Activated CD4-positive, alpha-beta T cell treated with anti-CD3 and anti-CD28 coated beads, Interleukin-2, amount 10 ng/mL, durations not matched to agents 24 days and 14 days (primary cell): ENCODE data around the gene GPR12. TPM values are rescaled to one million over a fixed set of nuclear protein-coding genes. Genes with fewer than 3 reads are reported as not detected.
"Not testable (repeated sequence)": the region's sequence is repeated elsewhere in the genome, so short reads cannot be mapped to it uniquely, and the experiment has no call there.

ENCODE experiments used
- DNase-seq: peaks from one replicate; pipeline ENCODE4 v3.0.0; 2022
- H3K27ac Mint-ChIP-seq: one replicate; pipeline ENCODE4 v1.8.0; 2022; ENCODE audit warnings: mild to moderate bottlenecking, mixed read lengths
- H3K27me3 Mint-ChIP-seq: one replicate; pipeline ENCODE4 v1.8.0; 2022; ENCODE audit warnings: mixed read lengths
- H3K36me3 Mint-ChIP-seq: one replicate; pipeline ENCODE4 v1.8.0; 2022; ENCODE audit warnings: low read depth, mild to moderate bottlenecking, mixed read lengths
- H3K4me1 Mint-ChIP-seq: one replicate; pipeline ENCODE4 v1.8.0; 2021; ENCODE audit warnings: mixed read lengths
- H3K4me3 Mint-ChIP-seq: one replicate; pipeline ENCODE4 v1.8.0; 2022; ENCODE audit warnings: mild to moderate bottlenecking, moderate library complexity, mixed read lengths
- H3K9me3 Mint-ChIP-seq: one replicate; pipeline ENCODE4 v1.8.0; 2021; ENCODE audit warnings: mixed read lengths
- intact Hi-C: fragments of 100-400 bp; cut with micrococcal nuclease; formaldehyde crosslinking; loops from one replicate; pipeline ENCODE4 v1.15.1; 2023
- total RNA-seq: library from RNA; stranded (reverse); gene quantifications from 2 replicates; pipeline ENCODE4 v1.2.3, GENCODE V29; 2022

GPR12 gene
- total RNA-seq, 1 donor from 2014 or later: not detected

- H3K36me3 Mint-ChIP-seq, H3K9me3 Mint-ChIP-seq, H3K27me3 Mint-ChIP-seq, intact Hi-C loops, H3K4me3 Mint-ChIP-seq, DNase-seq, H3K27ac Mint-ChIP-seq: not testable (repeated sequence)
- peaks cover 17% of the 10 kb centered on the region for H3K4me1 Mint-ChIP-seq
Observed at GRCh38 chr13:26723620-26724019, 37.0 kb downstream of the GPR12 start.

GRCh38 chr13:26722321-26722720 is 38.3 kb downstream of the GPR12 start:
- Mint-ChIP-seq H3K4me3 (no peak overlapping the region), H3K4me1 (peaks cover 17% of the 10 kb centered on the region), H3K27me3 (no peaks in the 10 kb centered on the region), H3K36me3 (no peaks in the 10 kb centered on the region), H3K9me3 (no peaks in the 10 kb centered on the region), H3K27ac (no peak overlapping the region)
- intact Hi-C loops: no loop called here
- DNase-seq: no peak

GRCh38 chr13:26721251-26722121 is 39.1 kb downstream of the GPR12 start:
- H3K36me3 Mint-ChIP-seq: no peaks in the 10 kb centered on the region
- peak overlapping the region; percentile 77 for H3K4me3 Mint-ChIP-seq
- intact Hi-C loops: no loop called here
- DNase-seq: peak; percentile 76
- peak overlapping the region; percentile 78 for H3K27ac Mint-ChIP-seq
- no peaks in the 10 kb centered on the region for H3K9me3 Mint-ChIP-seq
- H3K27me3 Mint-ChIP-seq: no peaks in the 10 kb centered on the region
- H3K4me1 Mint-ChIP-seq: peaks cover 17% of the 10 kb centered on the region

GRCh38 chr13:26719356-26719945 is 41.1 kb downstream of the GPR12 start:
- Mint-ChIP-seq H3K9me3 (no peaks in the 10 kb centered on the region), H3K36me3 (no peaks in the 10 kb centered on the region), H3K4me3 (no peak overlapping the region), H3K27me3 (no peaks in the 10 kb centered on the region), H3K27ac (no peak overlapping the region), H3K4me1 (peaks cover 17% of the 10 kb centered on the region)
- DNase-seq: no peak
- intact Hi-C loops: no loop called here

- Mint-ChIP-seq H3K4me1 (peaks cover 17% of the 10 kb centered on the region), H3K27ac (no peak overlapping the region), H3K4me3 (no peak overlapping the region), H3K9me3 (no peaks in the 10 kb centered on the region), H3K36me3 (no peaks in the 10 kb centered on the region), H3K27me3 (no peaks in the 10 kb centered on the region)
- DNase-seq: no peak
- intact Hi-C loops: no loop called here
Observed at GRCh38 chr13:26718872-26719271, 41.7 kb downstream of the GPR12 start.

GRCh38 chr13:26718146-26718545 is 42.4 kb downstream of the GPR12 start:
- intact Hi-C loops: no loop called here

GRCh38 chr13:26716984-26717383 is 43.6 kb downstream of the GPR12 start:
- no peak overlapping the region for H3K27ac Mint-ChIP-seq
- H3K9me3 Mint-ChIP-seq: peaks cover 9% of the 10 kb centered on the region
- peaks cover 14% of the 10 kb centered on the region for H3K4me1 Mint-ChIP-seq
- no peak overlapping the region for H3K4me3 Mint-ChIP-seq
- no peaks in the 10 kb centered on the region for H3K36me3 Mint-ChIP-seq
- DNase-seq: no peak
- intact Hi-C loops: no loop called here
- H3K27me3 Mint-ChIP-seq: no peaks in the 10 kb centered on the region

More at GRCh38 chr13:26718146-26718545, 42.4 kb downstream of the GPR12 start:
- Mint-ChIP-seq H3K36me3 (no peaks in the 10 kb centered on the region), H3K4me3 (no peak overlapping the region), H3K4me1 (peaks cover 17% of the 10 kb centered on the region), H3K27me3 (no peaks in the 10 kb centered on the region), H3K27ac (no peak overlapping the region), H3K9me3 (no peaks in the 10 kb centered on the region)
- no peak for DNase-seq

- no peak overlapping the region for H3K27ac Mint-ChIP-seq
- H3K36me3 Mint-ChIP-seq: no peaks in the 10 kb centered on the region
- H3K4me3 Mint-ChIP-seq: no peak overlapping the region
- H3K9me3 Mint-ChIP-seq: peaks cover 10% of the 10 kb centered on the region
- DNase-seq: no peak
- intact Hi-C loops: no loop called here
- no peaks in the 10 kb centered on the region for H3K27me3 Mint-ChIP-seq
- no peaks in the 10 kb centered on the region for H3K4me1 Mint-ChIP-seq
Observed at GRCh38 chr13:26713341-26713740, 47.2 kb downstream of the GPR12 start.

GRCh38 chr13:26711211-26711610 is 49.4 kb downstream of the GPR12 start:
- Mint-ChIP-seq H3K9me3 (peaks cover 10% of the 10 kb centered on the region), H3K27me3 (no peaks in the 10 kb centered on the region), H3K27ac (no peak overlapping the region), H3K36me3 (no peaks in the 10 kb centered on the region), H3K4me3 (no peak overlapping the region), H3K4me1 (no peaks in the 10 kb centered on the region)
- intact Hi-C loops: no loop called here
- no peak for DNase-seq

- Mint-ChIP-seq H3K36me3 (no peaks in the 10 kb centered on the region), H3K27me3 (no peaks in the 10 kb centered on the region), H3K4me1 (no peaks in the 10 kb centered on the region), H3K27ac (no peak overlapping the region), H3K4me3 (no peak overlapping the region), H3K9me3 (peaks cover 10% of the 10 kb centered on the region)
- intact Hi-C loops: no loop called here
- no peak for DNase-seq
Observed at GRCh38 chr13:26710166-26710565, 50.4 kb downstream of the GPR12 start.

GRCh38 chr13:26709461-26709860 is 51.1 kb downstream of the GPR12 start:
- H3K9me3 Mint-ChIP-seq: peaks cover 10% of the 10 kb centered on the region
- H3K27me3 Mint-ChIP-seq: no peaks in the 10 kb centered on the region
- no peaks in the 10 kb centered on the region for H3K36me3 Mint-ChIP-seq
- H3K27ac Mint-ChIP-seq: no peak overlapping the region
- H3K4me3 Mint-ChIP-seq: no peak overlapping the region
- intact Hi-C loops: loop anchor here (5.0 kb wide), 1 partner anchor 223 kb away; no protein-coding TSS in a partner anchor
- H3K4me1 Mint-ChIP-seq: no peaks in the 10 kb centered on the region
- DNase-seq: no peak

GRCh38 chr13:26708007-26708297 is 52.6 kb downstream of the GPR12 start:
- DNase-seq: no peak
- no peaks in the 10 kb centered on the region for H3K4me1 Mint-ChIP-seq
- no peaks in the 10 kb centered on the region for H3K27me3 Mint-ChIP-seq
- H3K36me3 Mint-ChIP-seq: no peaks in the 10 kb centered on the region
- intact Hi-C loops: loop anchor here (5.0 kb wide), 1 partner anchor 224 kb away; no protein-coding TSS in a partner anchor
- H3K4me3 Mint-ChIP-seq: no peak overlapping the region
- H3K9me3 Mint-ChIP-seq: peaks cover 10% of the 10 kb centered on the region
- H3K27ac Mint-ChIP-seq: no peak overlapping the region

GRCh38 chr13:26707122-26708006 is 53.2 kb downstream of the GPR12 start:
- H3K4me3 Mint-ChIP-seq: no peak overlapping the region
- no peak overlapping the region for H3K27ac Mint-ChIP-seq
- no peaks in the 10 kb centered on the region for H3K27me3 Mint-ChIP-seq
- no peaks in the 10 kb centered on the region for H3K36me3 Mint-ChIP-seq
- H3K9me3 Mint-ChIP-seq: peaks cover 4% of the 10 kb centered on the region
- intact Hi-C loops: loop anchor here (1.0 to 5.0 kb wide), 2 partner anchors 166 to 225 kb away; no protein-coding TSS in a partner anchor
- H3K4me1 Mint-ChIP-seq: no peaks in the 10 kb centered on the region
- peak; percentile 80 for DNase-seq

- H3K4me1 Mint-ChIP-seq: no peaks in the 10 kb centered on the region
- H3K27me3 Mint-ChIP-seq: no peaks in the 10 kb centered on the region
- H3K4me3 Mint-ChIP-seq: no peak overlapping the region
- intact Hi-C loops: loop anchor here (5.0 kb wide), 1 partner anchor 226 kb away; no protein-coding TSS in a partner anchor
- H3K27ac Mint-ChIP-seq: no peak overlapping the region
- H3K36me3 Mint-ChIP-seq: no peaks in the 10 kb centered on the region
- DNase-seq: no peak
- H3K9me3 Mint-ChIP-seq: no peaks in the 10 kb centered on the region
Observed at GRCh38 chr13:26706381-26706780, 54.2 kb downstream of the GPR12 start.
